Gastroesophageal sphincter (tissue), 3 donors: ENCODE results near the gene VPS8.

Source experiments
- CTCF ChIP-seq, 4 experiments: fragments of 200-600 bp in 2 of 4; fragments of 450-650 bp in 2 of 4; sonication (generic) in 1 of 4; IDR thresholded peaks; one replicate each; pipeline ENCODE4 v1.5.1; 2017 to 2019; ENCODE audit warnings: antibody characterized with exemption in 4 of 4, mild to moderate bottlenecking in 2 of 4, moderate library complexity in 2 of 4
- EP300 ChIP-seq: sonication (generic); formaldehyde crosslinking; IDR thresholded peaks from one replicate; pipeline ENCODE4 v1.6.1; 2017; ENCODE audit warnings: antibody characterized with exemption, mild to moderate bottlenecking
- POLR2AphosphoS5 ChIP-seq: sonication (generic); formaldehyde crosslinking; IDR thresholded peaks from one replicate; pipeline ENCODE4 v1.6.1; 2017; ENCODE audit warnings: antibody characterized with exemption

GRCh38 chr3:184796954-184797353, 15.0 kb upstream of the VPS8 start:
- no peak for TF ChIP-seq CTCF (IDR thresholded peaks at IDR 0.05)
- no peak for TF ChIP-seq EP300
- no peak for TF ChIP-seq POLR2AphosphoS5
